ENCODE data around the gene CDK16. TPM values are rescaled to one million over a fixed set of nuclear protein-coding genes. Genes with fewer than 3 reads are reported as not detected.
A peak's percentile ranks its signal among the peaks of the same experiment; 100 is the strongest.

CDK16 gene
- total RNA-seq, 4 donors from 2014 or later: 105 to 181 (median 151) TPM

- peak overlapping the region in 1 of 4 donors; percentile 60 for H3K27ac ChIP-seq
- in situ Hi-C loops (cut with MboI; ENCODE audit: low pct_ligation_motif_present in 1 of 4, low pct_unique_long_range_greater_than_20kb in 1 of 4, low sequenced_read_pairs in 3 of 4) (loop anchor here in 1 of 4 donors (25.0 kb wide), 1 partner anchor 336 kb away; no protein-coding TSS in a partner anchor), intact Hi-C loops (cut with DNase I; ENCODE audit: low total_unique reads) (no loop called here)
- H3K36me3 ChIP-seq: peaks cover 1 to 27% (median 3%) of the 10 kb centered on the region in 4 donors
- no peaks in the 10 kb centered on the region for H3K9me3 ChIP-seq
- no peaks in the 10 kb centered on the region for H3K27me3 ChIP-seq
- peaks cover 10 to 27% (median 10%) of the 10 kb centered on the region in 4 donors for H3K4me1 ChIP-seq
- TF ChIP-seq POLR2A (IDR thresholded peaks at IDR 0.05): no peak
- H3K4me3 ChIP-seq: no peak overlapping the region
- WGBS, 2 donors (ENCODE audit: low coverage in 1 of 2): 89% methylated on average over 8 of the region's 9 CpGs; no CpG with 5 or more reads in 1 of the 2 donors
- no peak for DNase-seq
These were observed 17.0 kb upstream of the CDK16 start for GRCh38 chrX:47201345-47201944.

- no peaks in the 10 kb centered on the region for H3K27me3 ChIP-seq
- H3K27ac ChIP-seq: no peak overlapping the region
- intact Hi-C loops (cut with DNase I; ENCODE audit: low total_unique reads) (no loop called here), in situ Hi-C loops (cut with MboI; ENCODE audit: low pct_ligation_motif_present in 1 of 4, low pct_unique_long_range_greater_than_20kb in 1 of 4, low sequenced_read_pairs in 3 of 4) (loop anchor here in 1 of 4 donors (25.0 kb wide), 1 partner anchor 335 kb away; no protein-coding TSS in a partner anchor)
- no peak for DNase-seq
- peaks cover under 1 to 19% (median 2%) of the 10 kb centered on the region in 4 donors for H3K4me1 ChIP-seq
- TF ChIP-seq POLR2A (IDR thresholded peaks at IDR 0.05) (no peak), EP300 (IDR thresholded peaks at IDR 0.05; ENCODE audit: low read depth) (no peak), POLR2AphosphoS5 (IDR thresholded peaks at IDR 0.05) (no peak), CTCF (IDR thresholded peaks at IDR 0.05) (no peak)
- H3K4me3 ChIP-seq: no peak overlapping the region
- no peaks in the 10 kb centered on the region for H3K9me3 ChIP-seq
- 96% methylated on average over 10 of the region's 11 CpGs; no CpG with 5 or more reads in 1 of the 2 donors for WGBS, 2 donors (ENCODE audit: low coverage in 1 of 2)
- H3K36me3 ChIP-seq: peaks cover 1 to 30% (median 3%) of the 10 kb centered on the region in 4 donors
These were observed 16.2 kb upstream of the CDK16 start for GRCh38 chrX:47202316-47202715.

GRCh38 chrX:47202877-47203276 is 15.6 kb upstream of the CDK16 start:
- intact Hi-C loops (cut with DNase I; ENCODE audit: low total_unique reads): no loop called here

GRCh38 chrX:47204970-47205369 is 13.5 kb upstream of the CDK16 start:
- intact Hi-C loops (cut with DNase I; ENCODE audit: low total_unique reads) (no loop called here), in situ Hi-C loops (cut with MboI; ENCODE audit: low pct_ligation_motif_present in 1 of 4, low pct_unique_long_range_greater_than_20kb in 1 of 4, low sequenced_read_pairs in 3 of 4) (loop anchor here in 1 of 4 donors (25.0 kb wide), 1 partner anchor 332 kb away; no protein-coding TSS in a partner anchor)
- TF ChIP-seq EP300 (IDR thresholded peaks at IDR 0.05; ENCODE audit: low read depth): no peak
- Histone ChIP-seq H3K36me3 (peaks cover 0 to 30% (median 4%) of the 10 kb centered on the region in 4 donors), H3K27ac (no peak overlapping the region), H3K9me3 (no peaks in the 10 kb centered on the region), H3K4me3 (no peak overlapping the region), H3K27me3 (no peaks in the 10 kb centered on the region), H3K4me1 (peaks cover 0 to 5% (median 0%) of the 10 kb centered on the region in 4 donors)
- WGBS, 2 donors (ENCODE audit: low coverage in 1 of 2): 80 to 92% methylated on average over 2 to 5 of the region's 5 CpGs
- DNase-seq: no peak

More at GRCh38 chrX:47202877-47203276, 15.6 kb upstream of the CDK16 start:
- Histone ChIP-seq H3K27me3 (no peaks in the 10 kb centered on the region), H3K4me3 (no peak overlapping the region), H3K27ac (no peak overlapping the region), H3K4me1 (peaks cover 0 to 13% (median 0%) of the 10 kb centered on the region in 4 donors), H3K36me3 (peaks cover 1 to 30% (median 3%) of the 10 kb centered on the region in 4 donors), H3K9me3 (no peaks in the 10 kb centered on the region)
- 94% methylated on average over 4 of the region's 4 CpGs; no CpG with 5 or more reads in 1 of the 2 donors for WGBS, 2 donors (ENCODE audit: low coverage in 1 of 2)
- TF ChIP-seq CTCF (IDR thresholded peaks at IDR 0.05) (no peak), EP300 (IDR thresholded peaks at IDR 0.05; ENCODE audit: low read depth) (no peak), POLR2AphosphoS5 (IDR thresholded peaks at IDR 0.05) (no peak), POLR2A (IDR thresholded peaks at IDR 0.05) (no peak)
- in situ Hi-C loops (cut with MboI; ENCODE audit: low pct_ligation_motif_present in 1 of 4, low pct_unique_long_range_greater_than_20kb in 1 of 4, low sequenced_read_pairs in 3 of 4): loop anchor here in 1 of 4 donors (25.0 kb wide), 1 partner anchor 334 kb away; no protein-coding TSS in a partner anchor
- DNase-seq: no peak

- Histone ChIP-seq H3K27ac (no peak overlapping the region), H3K36me3 (peaks cover 0 to 23% (median 3%) of the 10 kb centered on the region in 4 donors), H3K9me3 (no peaks in the 10 kb centered on the region), H3K27me3 (no peaks in the 10 kb centered on the region), H3K4me3 (no peak overlapping the region), H3K4me1 (no peaks in the 10 kb centered on the region)
- in situ Hi-C loops (cut with MboI; ENCODE audit: low pct_ligation_motif_present in 1 of 4, low pct_unique_long_range_greater_than_20kb in 1 of 4, low sequenced_read_pairs in 3 of 4): loop anchor here in 1 of 4 donors (25.0 kb wide), 1 partner anchor 331 kb away; no protein-coding TSS in a partner anchor
- TF ChIP-seq EP300 (IDR thresholded peaks at IDR 0.05; ENCODE audit: low read depth) (no peak), CTCF (IDR thresholded peaks at IDR 0.05) (no peak), POLR2AphosphoS5 (IDR thresholded peaks at IDR 0.05) (no peak), POLR2A (IDR thresholded peaks at IDR 0.05) (no peak)
- no peak for DNase-seq
- WGBS, 2 donors (ENCODE audit: low coverage in 1 of 2): 94 to 100% methylated on average over 1 to 3 of the region's 3 CpGs
- intact Hi-C loops (cut with DNase I; ENCODE audit: low total_unique reads): no loop called here
These were observed 12.2 kb upstream of the CDK16 start for GRCh38 chrX:47206316-47206715.

Data from transverse colon (tissue), 4 donors.